Activated CD4-positive, CD25-positive, alpha-beta regulatory T cell treated with anti-CD3 and anti-CD28 coated beads, Interleukin-2, amount 50 U/mL, for 72 hours (primary cell): Measurements from ENCODE around the gene CHGA.

Experiments
- DNase-seq: peaks from one replicate; pipeline ENCODE4 v3.0.0; 2021

The CHGA gene

DNA sequence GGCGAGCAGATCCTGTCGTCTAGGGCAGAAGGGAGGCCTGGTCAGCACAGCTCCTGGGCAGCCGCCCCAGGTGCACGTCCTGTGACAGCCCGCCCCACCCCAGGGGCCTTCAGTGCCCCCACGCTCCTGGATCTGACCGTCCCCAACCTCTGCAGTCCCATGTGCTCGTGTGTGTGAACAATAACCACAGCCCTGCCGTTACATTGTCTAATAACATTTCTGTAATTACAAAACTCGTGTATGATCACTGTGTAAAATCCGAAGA is 39.8 kb downstream of the CHGA start:
- no peak for DNase-seq

DNA sequence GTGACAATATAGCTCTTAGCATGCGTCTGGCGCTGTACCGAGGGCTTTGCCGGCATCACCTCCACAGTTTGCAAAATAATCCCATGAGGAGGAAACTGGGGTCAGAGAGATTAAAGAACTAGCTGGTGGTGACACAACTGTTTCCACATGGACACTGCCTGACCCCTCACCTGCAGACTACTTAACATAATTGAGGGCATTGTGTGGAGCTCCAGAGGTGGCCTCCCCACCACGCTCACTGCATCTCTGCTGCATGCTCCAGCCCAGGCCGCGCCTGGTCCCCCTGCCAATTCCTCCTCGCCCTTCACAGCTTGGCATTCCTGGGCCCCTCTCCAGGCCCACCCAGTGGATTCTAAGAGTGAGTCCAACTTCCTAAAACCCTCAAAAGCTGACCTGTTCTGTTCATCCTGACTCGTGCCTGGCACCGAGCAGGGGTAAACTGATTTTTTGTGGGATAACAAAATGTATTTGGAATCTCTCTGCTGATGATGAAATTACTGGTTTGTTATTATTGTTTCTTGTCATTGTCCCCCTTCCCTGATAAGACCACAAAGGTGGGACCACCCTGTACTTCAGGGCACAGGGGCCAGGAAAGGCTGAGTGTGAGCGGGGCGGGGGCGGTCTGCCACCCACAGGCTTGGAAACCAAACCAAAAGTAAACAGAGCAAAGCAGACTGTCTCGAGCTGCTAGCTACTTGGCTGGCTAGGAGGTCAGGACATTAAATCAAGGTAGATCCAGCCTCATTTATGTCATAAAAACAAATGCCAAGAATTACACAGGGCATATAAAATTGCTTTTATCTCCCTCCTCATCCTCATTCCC is 40.6 kb downstream of the CHGA start:
- DNase-seq, result no peak

DNA sequence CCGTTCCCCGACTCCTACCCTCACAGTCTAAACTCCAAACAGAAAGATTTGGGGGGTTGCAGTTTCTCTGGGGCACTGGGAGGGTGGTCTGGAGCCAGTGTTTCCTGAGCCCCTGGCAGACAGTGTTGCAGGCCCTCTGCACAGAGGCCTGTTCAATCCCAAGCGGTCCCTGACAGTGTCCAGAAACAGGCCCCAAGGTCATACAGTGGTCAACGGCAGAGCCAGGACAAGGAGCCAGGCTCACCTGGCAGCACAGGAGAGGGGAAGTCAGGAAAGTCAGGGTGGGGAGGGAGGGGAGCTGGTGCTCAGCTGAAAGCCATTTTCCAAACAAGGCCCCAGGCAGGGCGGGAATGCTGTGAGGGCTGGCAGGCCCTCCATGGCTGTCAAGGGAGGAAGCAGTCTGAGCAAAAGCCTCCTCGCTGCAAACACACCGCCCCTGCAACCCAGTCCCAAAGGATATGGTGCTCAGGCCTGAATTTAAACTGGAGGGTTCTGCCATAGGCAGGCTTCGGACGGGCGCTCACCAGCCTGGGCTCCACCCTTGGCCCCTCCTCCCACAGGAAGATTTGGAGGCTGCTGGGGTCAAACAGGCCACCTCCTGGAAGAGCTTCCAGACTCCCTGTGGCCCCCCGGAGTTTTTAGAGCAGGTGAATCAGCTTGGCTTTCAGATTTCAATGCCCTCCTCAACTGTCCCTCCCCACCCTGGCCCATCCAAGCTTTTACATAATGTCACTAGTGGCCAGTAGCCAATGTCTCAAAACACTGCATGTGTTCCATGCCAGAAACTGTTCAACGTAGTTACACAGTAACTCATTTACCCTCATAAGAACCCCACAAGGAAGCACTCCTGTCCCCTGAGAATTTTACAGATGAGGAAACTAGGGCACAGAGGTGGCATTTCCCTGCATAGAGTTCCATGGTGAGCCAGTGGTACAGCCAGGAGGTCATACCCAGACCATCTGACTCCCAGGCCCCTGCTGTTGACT is 41.5 kb downstream of the CHGA start:
- DNase-seq, result no peak

DNA sequence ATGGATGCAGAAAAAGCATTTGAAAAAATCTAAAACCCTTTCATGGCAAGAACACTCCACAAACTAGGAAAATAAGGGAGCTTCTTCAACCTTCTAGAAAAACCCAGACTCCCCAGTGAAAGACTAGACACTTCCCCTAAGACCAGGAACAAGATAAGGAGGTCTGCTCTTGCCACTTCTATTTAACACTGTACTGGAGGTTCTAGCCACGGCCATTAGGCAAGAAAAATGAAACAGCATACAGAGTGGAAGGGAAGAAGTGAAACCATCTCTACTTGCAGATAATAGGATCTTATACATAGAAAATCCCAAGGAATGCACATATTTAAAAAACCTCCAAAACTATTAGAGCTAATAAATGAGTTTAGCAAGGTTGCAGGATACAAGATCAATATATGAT is 42.3 kb downstream of the CHGA start:
- DNase-seq, result no peak

DNA sequence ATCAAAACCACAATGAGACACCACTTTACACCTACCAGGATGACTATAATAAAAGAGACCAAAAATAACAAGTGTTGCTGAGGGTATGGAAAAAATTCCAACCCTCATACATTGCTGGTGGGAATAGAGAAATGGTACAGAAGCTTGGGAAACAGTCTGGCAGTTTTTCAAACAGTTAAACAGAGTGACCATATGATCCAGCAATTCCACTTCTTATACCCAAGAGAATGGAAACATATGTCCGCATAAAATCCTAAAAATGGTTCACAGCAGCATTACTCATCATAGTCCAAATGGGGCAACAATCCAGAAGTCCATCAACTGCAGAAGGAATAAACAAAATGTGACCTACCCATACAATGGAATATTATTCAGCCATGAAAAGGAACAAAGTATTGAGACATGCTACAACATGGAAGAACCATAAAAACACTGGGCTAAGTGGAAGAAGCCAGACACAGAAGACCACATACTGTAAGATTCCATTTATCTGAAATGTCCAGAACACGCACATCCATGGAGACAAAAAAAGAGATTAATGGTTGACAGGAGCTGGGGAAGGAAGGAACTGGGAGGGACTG is 44.5 kb downstream of the CHGA start:
- no peak for DNase-seq

DNA sequence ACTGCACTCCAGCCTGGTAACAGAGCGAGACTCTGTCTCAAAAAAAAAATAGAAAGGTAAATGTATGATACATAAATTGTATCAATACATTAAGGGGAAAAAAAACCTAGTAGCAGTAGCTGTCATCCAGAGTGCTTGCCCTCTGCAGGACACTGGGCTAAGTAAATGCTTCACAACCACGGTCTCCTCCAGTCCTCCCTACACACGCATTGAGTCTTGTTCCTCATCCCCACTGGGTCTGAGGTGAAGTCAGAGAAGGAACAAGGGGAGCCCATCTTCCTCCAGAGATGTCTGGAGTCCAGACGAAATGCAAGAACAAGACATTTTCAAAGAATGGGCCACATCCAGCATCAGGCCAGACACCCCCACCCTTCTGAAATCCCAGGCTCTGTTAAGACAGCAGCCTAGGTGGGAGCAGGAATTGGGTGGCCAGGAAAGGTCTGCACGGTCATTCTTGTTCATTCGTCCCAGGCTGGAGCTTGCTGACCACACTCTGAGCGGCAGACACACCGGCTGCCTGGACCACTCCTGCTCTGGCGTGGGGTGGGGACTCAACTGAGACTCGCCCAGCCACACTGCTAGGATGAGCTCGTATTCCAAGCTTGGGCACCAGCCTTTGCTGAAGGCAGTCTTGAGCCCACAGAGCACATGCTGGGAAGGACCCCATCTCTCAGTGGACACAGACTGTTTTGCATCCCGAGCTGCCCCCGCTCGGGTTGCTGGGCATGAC is 45.5 kb downstream of the CHGA start:
- DNase-seq, result no peak

DNA sequence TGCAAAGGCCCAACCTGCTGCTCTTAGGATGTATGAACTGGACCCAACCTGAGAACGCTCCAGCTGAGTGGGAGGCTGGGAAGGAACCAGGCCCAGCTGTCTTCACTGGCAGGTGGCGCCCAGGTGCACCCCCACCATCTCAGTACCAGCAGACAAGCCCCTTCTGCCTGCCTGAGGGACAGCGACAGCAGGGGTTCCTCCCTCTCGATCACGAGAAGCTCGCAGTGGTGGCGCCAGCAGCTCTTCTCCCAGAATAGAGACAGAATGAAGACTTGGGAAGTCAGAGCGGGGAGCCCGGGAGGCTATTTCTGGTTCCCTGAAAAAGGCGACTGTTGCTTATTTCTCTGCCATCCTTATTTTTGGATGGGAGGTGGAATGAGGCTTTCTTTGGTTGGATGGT is 46.5 kb downstream of the CHGA start:
- no peak for DNase-seq

DNA sequence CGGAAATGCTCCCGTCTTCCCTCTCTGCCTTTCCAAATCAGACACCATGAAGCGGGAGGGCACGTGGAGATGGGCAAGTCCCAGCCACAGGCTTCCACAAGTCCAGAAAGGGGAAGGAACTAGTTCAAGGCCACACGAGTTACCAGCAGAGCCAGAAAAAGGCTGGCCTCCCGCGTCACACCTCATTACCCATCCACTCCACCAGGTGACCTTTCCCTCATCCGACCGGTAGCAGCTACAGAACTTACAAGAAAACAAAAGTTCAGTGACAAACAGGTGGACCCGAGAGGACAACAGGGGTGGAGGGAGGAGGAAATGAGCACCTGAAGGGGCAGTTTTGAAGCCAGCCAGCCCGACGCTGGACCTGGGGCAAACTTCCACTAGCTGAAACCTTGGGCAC is 46.9 kb downstream of the CHGA start:
- no peak for DNase-seq

DNA sequence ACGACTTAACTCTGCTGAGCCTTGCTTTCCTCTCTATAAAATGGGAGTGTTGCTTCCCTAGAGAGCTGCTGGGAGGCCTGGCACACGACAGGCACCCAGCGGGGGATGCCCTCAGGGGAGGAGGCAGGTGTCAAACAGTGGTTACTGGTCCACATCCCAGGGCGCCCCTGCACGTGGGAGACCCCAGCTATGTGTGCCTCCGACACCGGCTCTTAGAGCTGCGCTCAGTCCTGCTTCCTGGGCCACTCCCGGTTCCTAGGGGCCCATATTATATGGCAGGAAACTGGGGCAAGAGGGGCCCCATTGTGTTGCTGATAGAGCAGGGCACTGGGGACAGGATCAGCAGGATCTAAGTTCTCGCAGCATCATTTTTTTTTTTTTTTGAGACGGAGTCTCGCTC is 47.3 kb downstream of the CHGA start:
- no peak for DNase-seq

DNA sequence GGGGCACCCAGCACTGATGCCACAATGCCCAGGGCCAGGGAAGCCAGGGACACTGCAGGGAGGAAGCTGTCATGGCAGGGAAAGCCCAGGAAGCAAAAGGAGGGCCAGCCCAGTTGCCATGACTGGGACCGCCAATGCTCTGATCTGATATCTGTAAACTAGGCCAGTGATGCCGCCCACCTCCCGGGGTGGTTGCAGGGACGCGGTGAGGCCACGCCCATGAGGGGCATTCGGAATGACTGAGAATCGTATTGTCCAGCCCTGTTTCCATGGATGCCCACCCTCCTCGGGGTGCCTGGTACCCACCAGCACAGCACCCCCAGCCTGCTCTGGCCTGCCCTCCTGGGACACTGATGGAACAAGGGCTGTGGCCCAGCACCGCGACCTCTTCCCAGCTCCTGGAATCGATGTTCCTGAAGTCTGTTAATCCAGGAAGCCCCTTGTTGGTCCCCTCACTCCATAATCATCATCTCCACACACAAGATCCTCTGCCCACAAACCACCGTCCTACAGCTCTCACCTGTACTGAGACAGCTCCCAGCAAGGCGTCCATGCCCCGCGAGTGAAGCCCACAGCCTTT is 48.7 kb downstream of the CHGA start:
- DNase-seq, result no peak

DNA sequence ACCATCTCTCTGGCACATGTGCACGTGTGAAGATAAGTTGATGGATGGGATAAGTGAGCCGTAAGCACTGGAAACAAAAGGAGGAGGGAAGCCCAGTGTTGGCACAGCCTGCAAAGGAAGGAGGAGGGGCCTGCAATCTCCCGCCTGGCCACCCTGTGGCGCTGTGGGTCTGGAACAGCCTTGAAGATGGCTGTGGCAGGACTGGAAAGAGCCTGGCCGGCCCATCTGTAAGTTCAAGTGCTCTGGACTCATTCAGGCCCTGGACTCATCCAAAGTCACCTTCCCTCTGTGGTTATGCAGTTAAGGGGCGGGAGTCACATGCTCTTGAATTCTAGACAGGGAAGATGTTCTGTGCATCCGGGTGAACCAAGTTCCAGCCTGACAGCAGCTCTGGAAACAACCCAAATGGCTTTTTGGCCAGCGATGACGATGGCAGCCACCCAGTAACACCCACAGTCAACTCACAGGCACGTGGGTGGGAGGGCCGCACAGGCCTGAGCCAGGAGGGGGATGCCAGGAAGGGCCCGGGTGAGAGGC is 50.4 kb downstream of the CHGA start:
- DNase-seq, result peak; percentile 40

DNA sequence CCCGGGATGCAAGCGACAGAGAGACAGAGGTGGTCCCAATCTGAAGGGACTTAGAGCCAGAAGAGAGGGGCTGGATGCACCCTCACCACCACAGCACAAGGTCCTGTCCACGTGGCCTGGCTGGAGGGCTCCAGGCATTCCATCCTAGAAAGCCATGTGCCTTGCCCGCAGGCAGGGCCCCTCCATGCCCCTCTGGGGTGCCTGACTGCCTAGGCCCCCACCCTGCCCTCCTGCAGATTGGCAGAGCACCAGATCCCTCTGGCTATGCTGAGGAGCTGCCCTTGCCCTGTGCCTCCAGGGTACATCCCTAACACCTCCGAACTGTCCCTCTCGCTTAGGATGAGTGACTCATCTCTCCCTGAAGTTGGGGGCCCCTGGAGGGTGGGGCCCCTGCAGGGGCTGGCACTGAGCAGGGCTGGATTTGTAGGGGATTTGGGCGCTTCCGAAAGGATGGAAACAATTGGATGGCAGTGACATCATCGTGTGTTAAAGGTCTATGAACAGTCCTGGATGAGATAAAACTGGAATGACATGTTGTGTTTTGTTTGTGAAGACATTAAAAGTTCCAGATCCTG is 50.9 kb downstream of the CHGA start:
- no peak for DNase-seq

DNA sequence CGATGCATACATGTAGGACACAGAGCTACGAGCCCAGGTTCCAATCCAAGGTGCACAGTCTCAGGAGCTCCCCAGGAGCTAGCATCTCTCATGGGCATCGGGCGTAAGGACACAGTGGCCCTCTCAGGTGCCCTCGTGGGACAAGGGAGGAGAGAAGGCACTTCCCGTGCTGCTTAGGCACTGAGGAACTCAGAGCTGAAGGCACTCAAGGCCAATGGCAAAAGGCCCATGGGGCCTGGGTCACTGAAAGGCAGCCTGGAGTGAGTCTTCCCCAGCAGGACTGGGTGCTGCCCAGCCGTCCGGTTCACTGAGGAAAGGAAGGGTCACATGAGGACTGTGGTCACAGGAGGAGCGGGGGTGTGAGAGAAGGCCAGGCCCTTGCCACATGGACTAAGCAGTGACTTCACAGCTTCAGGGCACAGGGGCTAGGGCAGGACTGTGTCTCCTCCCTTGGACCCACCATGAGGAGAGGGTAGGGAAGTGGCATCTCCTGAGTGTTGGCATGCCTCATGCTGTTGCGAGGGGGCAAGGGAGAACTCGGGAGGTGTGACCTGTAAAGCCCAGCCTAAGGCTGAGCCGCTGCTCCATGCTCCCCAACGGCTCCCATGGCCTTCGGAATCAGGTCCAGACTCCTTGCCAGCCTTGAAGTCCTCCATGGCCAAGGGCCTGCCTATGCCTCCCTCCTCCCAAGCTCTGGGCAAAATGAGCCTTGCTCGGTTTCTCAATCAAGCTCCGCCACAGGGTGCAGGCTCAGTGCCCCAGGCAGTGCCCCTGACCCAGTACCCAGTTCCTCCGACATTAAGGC is 51.8 kb downstream of the CHGA start:
- no peak for DNase-seq

DNA sequence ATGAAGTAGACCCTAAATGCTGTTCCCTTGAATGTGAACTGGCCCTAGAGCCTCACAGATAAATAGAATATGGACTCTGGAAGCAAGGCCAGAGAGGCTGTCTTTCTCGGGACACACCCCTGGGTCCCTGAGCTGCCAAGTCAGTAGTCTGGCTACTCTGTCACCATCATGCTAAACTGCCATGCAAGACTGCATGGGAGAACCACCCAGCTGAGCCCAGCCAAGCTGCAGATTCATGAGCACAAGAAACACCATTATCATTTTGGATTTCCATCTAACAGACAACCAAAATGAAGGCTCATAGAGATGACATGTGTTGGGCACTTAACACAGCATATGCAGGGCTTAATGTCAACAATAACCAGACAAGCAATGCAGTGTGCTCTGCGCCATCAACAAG is 53.3 kb downstream of the CHGA start:
- no peak for DNase-seq

DNA sequence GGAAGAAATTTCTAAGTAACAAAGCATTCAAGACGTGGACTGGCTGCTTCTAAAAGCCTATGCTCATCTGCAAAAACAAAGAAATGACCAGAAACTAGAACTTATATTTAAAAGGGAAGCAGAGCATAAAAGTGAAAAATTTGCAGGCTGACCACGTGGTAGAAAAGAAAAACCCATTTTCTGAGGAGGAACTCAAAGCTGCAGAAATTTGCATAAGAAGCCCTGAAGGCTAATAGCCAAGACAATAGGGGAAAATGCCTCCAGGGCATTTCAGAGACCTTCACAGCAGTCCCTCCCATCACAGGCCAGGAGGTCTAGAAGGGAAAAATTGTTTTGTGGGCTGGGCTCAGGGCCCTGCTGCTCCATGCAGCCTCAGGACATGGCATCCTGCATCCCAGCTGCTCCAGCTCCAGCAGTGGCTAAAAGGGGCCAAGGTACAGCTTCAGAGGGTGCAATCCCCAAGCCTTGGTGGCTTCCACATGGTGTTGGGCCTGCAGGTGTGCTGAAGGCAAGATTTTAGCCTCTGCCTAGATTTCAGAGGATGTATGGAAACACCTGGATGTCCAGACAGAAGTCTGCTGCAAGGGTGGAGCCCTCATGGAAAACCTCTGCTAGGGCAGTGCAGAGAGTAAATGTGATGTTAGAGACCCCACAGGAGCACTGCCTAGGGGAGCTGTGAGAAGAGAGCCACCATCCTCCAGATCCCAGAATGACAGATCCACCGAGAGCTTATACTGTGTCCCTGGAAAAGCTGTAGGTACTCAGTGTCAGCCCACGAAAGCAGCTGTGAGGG is 55.5 kb downstream of the CHGA start:
- DNase-seq, result no peak

DNA sequence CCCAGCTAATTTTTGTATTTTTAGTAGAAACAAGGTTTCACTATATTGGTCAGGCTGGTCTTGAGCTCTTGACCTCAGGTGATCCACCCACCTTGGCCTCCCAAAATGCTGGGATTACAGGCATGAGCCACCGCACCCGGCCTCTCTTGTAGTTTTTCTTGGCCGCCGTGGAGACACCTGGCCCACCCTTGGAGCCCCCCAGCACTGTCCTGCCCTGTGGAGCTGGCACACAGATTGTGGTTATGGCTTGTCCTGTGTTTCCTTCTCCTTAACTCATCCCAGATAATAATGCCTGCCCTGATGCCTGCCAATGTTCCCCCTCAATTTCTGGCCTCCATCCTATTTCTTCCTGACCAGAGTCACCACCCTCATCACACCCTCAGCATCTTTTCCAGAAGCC is 57.9 kb downstream of the CHGA start:
- no peak for DNase-seq

DNA sequence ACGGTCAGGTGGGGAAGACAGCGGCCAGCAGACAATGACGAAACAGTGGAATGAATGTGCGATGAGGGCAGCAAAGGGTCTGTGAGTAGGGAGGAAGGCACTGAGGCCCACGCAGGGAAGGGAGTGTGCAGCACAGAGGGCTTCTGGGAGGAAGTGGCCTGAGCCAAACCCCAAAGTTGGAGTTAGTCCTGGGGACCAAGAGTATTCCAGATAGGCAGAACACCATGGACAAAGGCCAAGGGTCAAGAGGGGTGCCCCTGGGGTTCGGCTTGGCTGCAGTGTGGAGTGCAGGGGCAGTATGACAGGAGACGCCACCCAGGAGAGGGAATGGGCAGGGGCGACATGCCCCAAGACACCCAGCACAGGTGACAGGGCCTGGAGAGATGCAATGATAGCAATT is 58.8 kb downstream of the CHGA start:
- no peak for DNase-seq

DNA sequence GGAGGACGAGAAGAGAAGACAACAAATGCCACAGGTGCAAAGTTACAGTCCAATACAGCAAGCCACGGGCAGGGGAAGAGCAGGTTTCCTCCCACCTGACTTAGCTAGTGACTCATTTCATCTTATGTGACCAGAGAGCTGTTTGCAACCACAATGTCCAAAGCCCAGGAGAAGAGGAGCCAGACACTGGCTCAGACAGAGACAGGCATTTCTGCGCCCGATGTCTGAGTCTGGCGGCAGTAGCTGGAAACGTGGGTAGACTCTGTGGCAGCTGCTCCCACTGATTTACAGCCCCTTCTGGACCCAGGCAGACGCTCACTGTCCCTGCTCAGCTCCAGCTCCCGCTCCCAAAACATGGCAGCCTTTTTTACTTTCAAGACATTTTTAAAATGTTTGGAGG is 60.0 kb downstream of the CHGA start:
- no peak for DNase-seq

DNA sequence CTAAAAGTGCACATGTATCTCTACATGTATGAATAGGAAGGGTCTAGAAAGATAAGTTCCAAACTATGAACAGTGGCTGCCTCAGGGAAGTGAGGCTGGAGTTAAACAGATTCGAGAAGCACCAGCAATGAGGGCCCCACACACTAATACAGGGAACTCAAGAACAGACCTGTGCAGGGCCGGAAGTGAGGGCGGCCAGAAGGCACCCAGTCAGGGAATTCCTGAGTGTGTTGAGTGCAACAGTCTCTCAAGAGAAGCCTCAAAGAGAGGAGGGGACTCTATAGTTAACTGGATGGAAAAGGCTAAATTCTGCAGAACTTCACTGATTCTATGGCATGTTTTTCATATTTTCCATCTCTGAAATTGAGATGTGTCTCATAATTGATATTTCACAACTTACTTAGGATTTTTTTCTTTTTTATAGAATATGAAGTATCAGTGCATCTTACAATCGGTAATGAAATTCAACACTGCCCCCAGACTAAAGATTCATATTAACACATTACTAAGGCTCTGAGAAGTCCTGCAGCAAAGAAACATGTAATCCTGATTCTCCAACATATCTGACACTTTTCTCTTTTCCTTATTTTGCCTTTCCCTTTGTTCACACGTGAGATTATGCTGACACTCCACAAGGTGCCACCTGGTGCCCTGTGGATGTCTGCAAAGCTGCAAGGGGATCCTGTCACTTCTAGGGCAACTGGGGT is 61.3 kb downstream of the CHGA start:
- no peak for DNase-seq
